Measurements from ENCODE around the gene PTRHD1.
A peak's percentile ranks its signal among the peaks of the same experiment; 100 is the strongest.
"Not testable (repeated sequence)": the region's sequence is repeated elsewhere in the genome, so short reads cannot be mapped to it uniquely, and the experiment has no call there.

The PTRHD1 gene

DNA sequence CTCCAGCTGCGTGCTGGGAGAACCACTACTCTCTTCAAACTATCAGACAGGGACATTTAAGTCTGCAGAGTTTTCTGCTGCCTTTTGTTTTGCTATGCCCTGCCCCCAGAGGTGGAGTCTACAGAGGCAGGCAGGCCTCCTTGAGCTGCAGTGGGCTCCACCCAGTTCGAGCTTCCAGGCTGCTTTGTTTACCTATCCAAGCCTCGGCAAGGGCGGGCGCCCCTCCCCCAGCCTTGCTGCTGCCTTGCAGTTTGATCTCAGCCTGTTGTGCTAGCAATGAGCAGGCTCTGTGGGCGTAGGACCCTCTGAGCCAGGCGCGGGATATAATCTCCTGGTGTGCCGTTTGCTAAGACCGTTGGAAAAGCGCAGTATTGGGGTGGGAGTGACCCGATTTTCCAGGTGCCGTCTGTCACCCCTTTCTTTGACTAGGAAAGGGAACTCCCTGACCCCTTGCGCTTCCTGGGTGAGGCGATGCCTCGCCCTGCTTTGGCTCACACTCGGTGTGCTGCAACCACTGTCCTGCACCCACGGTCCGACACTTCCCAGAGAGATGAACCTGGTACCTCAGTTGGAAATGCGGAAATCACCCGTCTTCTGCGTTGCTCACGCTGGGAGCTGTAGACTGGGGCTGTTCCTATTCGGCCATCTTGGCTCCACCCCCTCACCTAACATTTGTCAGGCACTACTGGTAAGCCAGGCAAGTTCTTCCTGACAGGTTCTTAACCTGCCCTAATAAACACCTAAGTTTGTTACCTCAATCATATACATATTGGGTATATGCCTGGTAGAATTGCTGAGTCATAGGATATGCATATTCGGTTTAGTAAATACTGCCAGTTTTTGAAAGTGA lies 12.8 kb upstream of the PTRHD1 start:
- not testable (repeated sequence) for DNase-seq

DNA sequence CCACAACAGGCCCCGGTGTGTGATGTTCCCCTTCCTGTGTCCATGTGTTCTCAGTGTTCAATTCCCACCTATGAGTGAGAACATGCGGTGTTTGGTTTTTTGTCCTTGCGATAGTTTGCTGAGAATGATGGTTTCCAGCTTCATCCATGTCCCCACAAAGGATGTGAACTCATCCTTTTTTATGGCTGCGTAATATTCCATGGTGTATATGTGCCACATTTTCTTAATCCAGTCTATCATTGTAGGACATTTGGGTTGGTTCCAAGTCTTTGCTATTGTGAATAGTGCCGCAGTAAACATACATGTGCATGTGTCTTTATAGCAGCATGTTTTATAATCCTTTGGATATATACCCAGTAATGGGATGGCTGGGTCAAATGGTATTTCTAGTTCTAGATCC lies 7.3 kb upstream of the PTRHD1 start:
- not testable (repeated sequence) for DNase-seq

DNA sequence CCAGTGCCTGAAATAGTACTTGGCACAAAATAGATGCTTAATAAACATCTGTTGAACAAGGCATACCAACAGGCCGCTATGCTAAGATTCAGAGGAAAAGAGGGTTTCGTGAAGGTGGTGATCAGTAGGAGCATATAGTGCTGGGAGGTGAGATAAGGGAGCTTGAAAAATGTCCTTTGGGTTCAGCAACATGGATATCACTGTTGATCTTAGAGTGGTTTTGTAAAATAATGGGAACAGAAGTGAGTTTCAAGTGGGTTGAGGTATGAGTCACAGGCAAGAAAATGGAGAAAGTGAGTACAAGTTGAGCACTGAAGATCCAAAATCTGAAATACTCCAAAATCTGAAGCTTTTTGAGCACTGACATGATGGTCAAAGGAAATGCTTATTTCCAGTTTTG lies 4.5 kb upstream of the PTRHD1 start:
- no peak for DNase-seq

DNA sequence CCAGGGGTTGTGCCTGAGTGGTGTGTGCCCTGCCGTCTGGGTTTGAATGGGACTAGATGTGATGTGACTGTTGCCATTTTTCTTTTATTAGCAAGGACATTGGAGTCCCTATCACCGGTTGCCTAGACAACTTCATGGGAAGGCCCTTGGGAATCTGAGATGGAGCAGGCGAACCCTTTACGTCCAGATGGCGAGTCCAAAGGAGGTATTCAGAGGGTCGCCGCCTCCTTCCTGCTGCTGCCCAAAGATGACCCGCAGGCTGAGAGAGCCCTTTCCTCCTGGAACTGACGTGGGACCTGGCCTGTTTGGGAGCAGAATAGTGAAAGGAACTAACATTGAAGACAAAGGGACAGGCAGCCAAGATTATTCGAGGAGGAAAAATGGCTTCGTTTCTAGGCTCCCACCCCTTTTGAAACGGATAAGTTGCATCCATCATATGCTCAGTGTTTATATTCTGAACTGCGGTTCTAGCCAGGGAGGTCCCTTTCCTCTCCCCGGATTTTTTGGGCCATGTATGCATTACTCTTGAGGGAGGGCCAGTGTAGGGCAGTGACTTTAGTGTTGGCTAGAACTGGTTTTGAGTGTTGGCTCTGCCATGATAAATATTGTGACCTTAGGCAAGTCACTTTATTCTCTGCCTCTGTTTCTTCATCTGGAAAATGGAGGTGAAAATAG lies 707 bp upstream of the PTRHD1 start:
- no peak for DNase-seq

DNA sequence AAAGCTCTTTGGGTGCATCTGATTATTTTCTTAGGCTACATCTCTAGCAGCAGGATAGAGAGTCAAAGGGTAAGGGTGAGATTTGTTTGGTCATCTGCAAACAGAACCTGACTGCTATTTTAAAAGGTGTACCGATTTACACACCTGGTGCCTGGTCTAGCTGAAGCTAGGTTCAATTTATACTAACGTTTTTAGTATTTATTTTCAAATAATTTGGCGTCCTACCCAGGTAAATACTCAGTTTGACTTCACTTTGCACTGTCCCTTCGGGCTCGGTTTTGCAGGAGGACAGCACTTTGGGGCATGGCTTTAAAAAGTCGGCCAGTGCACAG lies 683 bp downstream of the PTRHD1 start:
- no peak for DNase-seq

DNA sequence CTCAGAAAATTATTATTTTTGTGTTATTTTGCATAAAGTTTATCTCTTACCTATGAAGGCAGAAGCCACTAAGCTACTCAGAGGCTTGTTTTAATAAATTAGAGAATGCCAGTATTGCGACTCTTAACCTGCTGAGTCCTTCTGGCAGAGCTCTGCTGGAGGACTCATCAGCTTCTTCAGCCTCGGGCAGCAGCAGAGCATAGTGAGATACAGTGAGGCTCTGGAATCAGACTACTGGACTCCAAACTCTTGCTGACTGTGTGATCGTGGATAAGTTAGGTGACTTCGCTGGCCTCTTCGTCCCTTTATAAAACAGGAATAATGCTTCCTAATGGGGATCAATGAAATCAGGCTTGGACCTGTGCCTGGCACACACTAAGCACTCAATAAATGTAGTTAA lies 1.7 kb downstream of the PTRHD1 start:
- DNase-seq = no peak

DNA sequence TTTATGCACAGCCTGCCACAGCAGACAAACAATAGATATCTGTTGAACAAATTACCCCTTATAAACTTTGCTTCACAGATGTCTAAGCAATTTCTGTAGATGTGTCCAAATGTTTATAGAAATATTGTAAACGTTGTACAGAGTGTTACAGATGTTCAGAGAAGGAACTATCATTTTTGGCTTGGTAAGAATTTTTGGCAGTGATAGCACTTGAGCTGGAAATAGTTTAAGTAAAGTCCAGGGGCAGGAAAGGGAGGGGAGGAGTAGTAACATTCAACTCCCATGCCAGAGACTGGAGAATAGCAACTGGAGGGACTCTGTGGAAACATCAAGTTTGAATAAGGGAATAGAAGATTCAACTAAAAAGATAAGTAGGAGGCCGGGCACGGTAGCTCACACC lies 4.4 kb downstream of the PTRHD1 start:
- no peak for DNase-seq

DNA sequence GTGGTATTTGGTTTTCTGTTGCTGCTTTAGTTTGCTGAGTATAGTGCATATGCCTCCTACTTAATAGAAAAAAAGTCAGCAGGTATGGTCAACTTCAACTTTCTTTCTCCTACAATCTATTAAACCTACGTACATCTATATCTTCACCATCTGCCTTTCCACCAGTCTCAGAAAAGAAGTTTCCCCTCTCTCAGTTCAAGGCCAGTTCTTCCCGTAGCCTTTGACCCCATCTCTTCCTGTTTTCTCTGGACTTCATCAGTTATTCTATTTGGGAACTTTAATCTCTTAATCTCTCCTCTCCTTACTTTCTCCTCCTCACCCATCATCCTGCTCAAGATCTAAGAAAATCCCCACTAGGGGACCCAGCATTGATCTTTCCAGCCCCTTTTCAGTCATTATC lies 5.7 kb downstream of the PTRHD1 start:
- DNase-seq = no peak

DNA sequence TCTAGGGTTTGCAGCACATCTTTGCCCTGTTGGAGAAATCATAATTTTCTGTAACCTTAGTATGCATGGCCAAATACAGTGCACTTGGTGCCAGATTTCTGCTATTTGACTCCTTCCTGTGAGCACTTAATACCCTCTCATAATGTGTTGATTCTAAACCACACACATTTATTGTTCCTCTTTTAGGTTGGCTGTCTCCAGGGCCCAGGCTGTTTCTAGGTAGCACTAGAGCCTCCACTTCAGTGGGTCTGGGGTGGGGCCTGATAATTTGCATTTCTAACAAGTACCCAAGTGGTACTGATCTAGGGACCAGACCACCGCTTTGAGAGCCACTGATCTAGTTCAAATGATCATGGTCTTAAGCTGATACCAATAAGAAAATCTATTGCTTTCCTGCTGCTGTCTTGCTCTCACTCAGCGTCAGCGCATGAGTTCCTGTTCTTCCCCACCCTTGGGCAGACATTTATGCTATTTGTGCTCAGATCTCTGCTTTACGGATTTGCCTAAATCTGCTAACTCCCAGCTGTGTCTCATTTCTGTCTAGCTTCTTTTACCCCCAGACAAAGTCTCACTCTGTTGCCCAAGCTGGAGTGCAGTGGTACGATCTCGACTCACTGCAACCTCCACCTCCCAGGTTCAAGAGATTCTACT lies 7.4 kb downstream of the PTRHD1 start:
- DNase-seq = peak; percentile 29

DNA sequence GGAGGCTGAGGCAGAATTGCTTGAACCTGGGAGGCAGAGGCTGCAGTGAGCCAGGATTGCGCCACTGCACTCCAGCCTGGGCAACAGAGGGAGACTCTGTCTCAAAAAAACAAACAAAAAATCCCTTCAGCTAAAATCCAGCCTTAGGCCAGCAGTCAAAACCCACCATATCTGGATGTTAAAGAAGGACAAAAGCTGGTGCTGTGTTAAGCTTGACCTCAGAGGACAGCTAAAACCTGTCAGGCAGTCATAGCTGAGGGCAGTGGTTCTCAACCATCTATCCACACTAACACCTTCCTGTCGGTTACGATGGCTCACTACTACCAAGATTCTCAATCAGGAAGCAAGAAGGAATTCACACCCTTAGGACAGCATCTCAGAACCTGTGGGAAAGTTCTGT lies 9.6 kb downstream of the PTRHD1 start:
- DNase-seq = no peak

DNA sequence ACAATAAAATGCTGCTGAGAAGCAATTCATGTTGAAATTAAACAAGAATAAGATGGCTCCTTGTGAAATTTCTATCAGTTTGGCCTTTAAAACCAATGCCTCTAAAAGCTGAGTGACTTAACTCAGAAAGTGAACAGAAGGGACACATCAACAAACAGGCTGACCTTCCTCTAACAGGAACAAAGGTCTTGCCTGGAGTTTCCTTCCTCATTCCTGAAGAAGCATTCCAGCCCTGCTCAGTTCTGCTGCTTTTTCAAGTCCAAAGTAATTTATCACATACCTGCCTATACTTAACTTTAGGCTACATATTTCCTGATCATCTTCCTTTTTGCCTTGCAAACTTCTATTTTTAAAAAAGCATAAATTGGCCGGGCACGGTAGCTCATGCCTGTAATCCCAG lies 14.1 kb downstream of the PTRHD1 start:
- no peak for DNase-seq

DNA sequence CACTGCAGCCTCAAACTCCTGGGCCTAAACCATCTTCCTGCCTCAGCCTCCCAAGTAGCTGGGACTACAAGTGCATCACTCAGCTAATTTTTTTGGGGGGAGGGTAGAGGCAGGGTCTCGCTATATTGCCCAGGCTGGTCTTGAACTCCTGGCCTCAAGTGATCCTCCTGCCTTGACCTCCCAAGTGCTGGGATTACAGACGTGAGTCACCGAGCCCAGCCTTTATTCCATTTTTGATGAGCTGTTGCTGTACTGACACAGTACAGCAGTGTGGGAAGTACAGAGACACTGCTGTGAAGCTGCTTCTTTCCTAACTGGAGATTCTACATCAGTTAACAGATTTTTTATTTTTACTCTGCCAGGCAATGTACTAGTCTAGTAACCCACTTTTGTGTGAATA lies 18.8 kb downstream of the PTRHD1 start:
- DNase-seq = no peak

DNA sequence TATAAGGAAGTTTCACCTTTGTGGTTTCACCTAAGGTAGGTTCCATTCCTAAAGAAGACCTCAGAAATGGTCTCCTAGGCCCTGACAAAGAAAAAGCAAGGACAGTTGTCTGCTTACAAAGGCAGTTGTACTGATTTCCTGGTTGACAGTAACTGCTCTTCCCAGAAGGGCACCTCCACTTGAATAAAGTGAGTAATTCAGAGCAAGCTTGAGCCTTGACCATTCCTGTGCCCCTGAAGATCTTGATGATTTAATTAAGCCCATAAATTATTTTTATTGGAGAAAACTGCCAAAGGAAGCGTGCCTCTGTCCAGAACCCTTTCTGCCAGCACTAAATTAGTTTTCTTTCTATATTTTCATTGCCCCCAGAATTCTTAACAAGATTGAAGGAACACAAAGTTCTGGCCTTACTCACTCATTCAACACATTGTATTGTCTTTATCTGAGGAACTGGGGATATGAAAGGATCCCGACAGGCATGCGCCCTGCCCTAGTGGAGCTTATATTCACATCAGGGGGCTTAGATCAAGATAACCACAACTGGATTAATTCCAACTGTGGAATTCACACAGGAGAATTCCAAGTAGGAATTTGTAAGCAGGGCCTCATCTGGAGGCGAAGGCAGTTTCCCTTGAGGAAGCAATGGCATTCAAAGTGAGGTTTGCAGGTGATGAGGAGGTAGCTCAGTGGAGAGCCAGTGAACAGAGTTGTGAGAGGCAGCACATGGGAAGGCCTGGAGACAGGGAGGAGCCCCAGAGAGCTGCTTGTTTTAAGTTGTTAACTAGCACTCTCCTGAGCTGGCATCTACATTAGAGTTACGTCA lies 21.2 kb downstream of the PTRHD1 start:
- DNase-seq = no peak

DNA sequence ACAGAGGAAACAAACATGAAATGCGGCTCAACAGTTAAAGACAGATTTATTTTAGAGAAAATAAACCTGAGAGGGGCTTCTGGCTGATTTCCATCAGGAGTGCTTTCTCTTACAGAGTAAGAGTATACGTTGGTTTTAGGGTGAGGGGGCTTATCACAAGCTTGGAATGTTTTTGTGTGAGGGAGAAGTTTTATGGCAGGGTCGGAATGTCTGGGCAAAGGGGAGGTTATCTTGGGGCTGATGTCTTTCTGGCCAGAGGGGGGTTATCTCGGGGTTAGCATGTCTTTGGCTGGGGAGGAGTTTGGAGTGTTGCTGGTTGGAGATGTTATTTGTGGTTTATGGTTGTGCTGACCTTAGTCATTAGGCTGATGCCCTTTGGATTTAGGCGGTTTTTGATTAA lies 22.1 kb downstream of the PTRHD1 start:
- DNase-seq = no peak

DNA sequence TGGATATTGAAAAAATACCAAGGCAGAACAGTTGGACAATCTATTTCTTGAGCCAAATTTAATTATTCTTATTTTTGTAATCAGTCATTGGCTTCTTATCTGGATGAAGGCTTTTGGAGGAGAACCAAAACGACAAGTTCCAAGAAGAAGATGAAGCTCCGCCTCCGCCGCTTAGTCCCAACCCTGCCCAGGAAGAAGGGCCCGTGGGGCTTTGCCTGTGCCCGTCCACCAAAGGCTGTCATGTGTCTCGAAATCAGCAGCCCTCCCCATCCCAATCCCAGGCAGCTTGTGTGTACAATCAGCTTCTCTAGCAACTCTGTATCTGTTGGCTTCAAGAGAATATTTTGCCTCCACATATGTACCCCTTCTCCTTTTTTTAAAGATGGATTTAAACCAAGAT lies 24.6 kb downstream of the PTRHD1 start:
- DNase-seq = no peak

DNA sequence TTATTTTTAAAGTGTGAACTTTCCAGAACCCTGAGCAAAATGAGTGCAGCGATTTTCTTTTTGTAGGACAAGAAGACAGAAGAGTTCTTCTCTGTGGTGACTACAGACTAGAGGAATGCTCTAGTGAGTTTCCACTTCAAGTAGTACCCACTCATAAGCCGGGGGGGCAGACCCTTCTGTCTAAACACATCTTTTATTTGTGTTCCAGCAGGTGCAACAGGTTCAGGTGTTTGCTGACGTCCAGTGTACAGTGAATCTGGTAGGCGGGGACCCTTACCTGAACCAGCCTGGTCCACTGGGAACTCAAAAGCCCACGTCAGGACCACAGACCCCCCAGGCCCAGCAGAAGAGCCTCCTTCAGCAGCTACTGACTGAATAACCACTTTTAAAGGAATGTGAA lies 25.2 kb downstream of the PTRHD1 start:
- DNase-seq = no peak

DNA sequence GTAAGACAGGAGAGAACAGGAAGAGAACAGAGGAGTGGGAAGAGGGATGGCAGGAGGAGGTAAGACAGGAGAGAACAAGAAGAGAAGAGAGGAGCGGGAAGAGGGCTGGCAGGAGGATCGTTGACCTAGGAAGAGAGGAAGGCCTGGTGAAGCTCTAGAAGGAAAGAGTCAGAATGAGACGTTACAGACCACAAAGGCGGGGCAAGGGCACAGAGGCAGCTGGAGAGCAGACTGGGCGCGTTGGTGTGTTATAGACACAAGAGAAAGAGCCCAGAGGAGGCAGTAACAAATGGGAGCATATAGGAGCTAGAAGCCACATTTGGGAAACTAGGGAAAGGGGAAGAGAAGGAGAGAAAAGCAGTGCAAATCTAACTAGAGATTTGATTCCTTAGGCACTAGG lies 26.6 kb downstream of the PTRHD1 start:
- DNase-seq = no peak

DNA sequence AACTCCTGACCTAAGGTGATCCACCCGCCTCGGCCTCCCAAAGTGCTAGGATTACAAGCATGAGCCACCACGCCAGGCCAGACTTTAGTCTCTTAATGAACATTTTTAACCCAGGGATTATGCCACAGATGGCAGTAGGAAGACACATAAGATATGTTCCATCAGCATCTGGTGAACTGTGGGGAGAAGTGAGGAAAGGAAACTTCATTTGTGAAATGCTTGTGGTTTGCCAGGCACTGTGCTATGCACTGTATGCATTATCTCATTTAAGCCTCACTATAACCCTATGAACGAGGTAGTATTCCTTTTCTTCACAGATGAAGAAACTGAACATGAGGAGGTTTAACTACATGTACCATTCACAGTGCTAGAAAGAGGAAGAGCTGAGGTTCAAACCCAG lies 29.3 kb downstream of the PTRHD1 start:
- DNase-seq = no peak

DNA sequence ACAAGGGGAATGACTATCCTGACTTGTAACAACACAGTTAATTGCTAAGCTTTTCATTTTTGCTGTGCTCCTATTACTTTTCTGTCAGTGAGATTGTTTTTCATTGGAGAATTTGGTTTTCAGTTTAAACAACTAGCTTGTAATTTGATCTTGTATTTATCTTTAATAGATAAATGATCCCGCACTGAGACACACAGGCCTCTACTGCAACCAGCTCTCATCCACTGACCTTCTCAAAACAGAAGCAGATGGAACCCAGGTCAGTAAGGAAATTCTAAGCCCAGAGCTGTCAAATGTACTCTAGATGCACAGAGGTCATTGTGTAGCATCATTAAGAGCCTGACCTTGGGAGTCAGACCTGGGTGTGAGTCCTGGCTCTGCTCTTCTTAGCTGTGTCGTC lies 30.7 kb downstream of the PTRHD1 start:
- no peak for DNase-seq

DNA sequence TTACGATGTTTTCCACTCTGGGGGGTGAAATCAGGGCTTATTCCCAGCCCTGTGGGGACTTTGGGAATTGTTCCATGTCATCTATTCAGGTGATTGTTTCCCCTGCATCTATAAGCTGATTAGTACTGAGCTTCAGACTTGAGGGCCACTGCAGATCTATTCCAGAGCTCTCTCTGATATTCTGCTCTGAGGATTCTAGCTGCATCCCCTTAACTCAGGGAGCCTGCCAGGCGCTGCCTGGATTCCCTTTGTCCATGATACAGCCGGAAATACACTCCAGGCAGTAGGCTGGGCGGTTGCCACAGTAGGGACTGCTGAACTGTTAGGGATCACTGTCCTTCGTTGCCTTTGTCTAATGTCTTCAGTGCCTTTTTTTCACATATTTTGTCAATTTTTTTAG lies 31.3 kb downstream of the PTRHD1 start:
- no peak for DNase-seq

DNA sequence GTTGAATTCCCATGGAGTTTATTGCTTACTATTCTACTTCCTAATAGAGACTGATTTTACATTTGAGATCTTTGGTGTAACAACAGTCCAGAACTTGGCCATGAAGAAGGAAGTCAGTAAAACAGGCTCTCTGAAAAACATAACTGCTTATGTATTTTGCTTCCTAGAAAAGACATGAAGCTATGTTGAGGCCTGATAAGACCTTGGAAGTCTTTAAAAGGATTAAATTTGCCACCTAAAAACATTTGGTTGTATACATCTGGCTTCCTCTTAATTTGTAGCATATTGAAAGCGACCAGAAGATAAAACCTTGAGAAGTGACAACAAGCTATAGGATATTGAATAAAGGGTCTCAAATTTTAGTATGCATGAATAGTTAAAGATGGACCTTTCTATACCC lies 36.4 kb downstream of the PTRHD1 start:
- no peak for DNase-seq

DNA sequence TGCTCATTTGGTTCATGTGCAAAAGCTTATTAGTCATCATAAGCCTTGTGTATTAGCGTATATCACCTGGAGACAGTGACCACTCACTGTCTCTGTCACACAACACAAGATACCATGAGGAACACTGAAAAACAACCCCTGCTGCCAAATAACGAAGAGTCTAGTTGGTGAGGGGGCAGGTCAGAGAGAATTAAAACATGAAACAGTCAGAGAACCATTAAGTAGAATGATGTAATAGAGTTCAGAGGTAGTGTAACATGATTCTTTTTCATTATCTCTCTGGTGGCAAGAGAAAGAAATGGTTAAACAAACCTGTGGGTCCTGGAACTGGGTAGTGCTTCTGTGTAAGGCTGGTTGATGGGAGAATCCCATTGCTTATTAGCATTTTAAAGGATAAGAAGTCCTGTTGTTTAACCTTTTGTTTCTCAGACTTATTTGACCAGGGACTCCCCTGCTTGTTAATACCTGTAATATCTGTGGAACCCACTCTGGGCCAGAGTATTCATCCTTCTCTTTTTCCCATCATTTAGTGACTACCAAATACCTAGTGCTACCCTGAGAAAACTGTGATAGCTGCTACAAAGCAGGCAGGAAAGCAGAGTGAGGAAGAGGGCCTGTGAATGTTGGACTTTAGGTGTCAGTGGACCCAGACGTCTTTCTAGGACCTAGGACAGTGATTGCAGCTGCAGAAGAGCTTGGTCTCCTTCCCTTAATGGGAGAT lies 38.0 kb downstream of the PTRHD1 start:
- DNase-seq = no peak
